Muscle of back (tissue), 11 donors: ENCODE results near the gene TUBB6. TPM values are rescaled to one million over a fixed set of nuclear protein-coding genes. Genes with fewer than 3 reads are reported as not detected.

Experiments used
- DNase-seq, 3 donors: peaks; one replicate each; pipeline versions ENCODE4 v3.0.0 to v3.0.0-alpha.2; 2013
- polyA plus RNA-seq, 10 donors: library from polyadenylated mRNA; unstranded; fragments of 120-200 nt; gene quantifications; one replicate each; pipeline ENCODE4 v1.2.1, GENCODE V29; 2013; ENCODE audit not compliant: insufficient read length in 10 of 10

The TUBB6 gene
- polyA plus RNA-seq, 10 donors, result 155 to 277 (median 220) TPM

GRCh38 chr18:12309683-12310198 is 1.7 kb downstream of the TUBB6 start:
- DNase-seq, result no peak

DNA sequence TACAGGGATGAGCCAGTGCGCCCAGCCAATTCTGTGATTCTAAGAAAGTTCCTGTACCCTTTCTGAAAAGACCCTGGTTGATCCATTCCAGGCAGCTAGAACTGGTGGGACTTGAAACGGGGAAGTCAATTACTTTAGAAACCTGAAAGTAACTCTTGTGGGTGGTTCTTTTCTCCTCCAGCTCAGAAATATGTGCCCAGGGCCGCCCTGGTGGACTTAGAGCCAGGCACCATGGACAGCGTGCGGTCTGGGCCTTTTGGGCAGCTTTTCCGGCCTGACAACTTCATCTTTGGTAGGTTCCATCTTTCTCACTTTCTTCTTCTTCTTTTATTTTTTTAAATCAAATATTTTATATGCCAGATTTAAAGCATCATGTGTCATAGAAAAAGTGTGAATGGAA is 2.7 kb downstream of the TUBB6 start:
- DNase-seq, result no peak

DNA sequence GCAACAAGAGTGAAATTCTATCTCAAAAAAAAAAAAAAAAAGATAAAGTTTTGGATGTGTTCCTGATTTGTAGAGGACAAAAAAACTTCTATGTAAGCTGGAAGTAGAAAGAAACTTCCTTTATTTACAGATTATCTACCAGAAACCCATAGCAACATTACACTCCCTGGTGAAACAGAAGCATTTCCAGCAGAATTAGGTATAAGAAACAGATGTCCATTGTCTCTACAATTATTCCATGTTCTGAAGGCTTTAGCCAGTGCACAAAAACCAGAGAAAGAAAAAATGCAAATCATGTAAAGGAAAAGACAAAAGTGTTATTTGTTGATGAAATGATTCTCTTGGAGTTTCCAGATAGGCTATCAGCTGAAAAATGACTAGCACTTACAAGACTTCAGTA is 4.9 kb downstream of the TUBB6 start:
- peak in 1 of 3 donors; percentile 35 for DNase-seq

DNA sequence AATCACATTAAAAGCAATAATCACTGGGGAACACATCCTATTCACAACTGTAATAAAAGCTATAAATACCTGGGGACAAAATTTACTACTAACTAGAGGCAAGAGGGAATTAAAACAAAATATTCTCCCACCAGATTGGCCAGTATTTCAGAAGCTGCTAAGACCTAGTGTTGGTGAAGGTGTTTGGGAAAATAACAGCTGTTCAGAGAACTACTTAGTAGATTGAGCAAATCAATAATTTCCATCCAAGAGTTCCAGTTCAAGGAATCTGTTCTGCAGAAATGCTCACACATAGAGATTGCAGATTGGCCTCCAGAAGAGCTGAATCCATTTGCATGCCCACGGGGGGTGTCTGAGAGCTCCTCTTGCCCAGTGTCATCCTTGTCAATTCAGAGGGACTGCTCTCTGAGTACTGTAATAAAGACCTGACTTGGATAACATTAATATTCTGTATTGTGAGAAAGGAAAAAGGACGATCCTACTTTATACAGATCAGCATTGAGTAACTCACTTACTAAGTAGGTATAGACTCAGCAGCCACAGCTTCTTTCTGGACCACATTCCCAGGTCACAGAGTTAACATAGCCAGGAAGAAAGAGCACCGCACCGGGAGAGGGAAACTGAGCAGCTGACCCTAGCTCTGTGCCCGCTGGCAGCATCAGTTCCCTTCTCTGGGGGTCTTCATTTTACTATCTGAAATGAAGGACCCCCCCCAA is 5.6 kb downstream of the TUBB6 start:
- DNase-seq, result no peak

DNA sequence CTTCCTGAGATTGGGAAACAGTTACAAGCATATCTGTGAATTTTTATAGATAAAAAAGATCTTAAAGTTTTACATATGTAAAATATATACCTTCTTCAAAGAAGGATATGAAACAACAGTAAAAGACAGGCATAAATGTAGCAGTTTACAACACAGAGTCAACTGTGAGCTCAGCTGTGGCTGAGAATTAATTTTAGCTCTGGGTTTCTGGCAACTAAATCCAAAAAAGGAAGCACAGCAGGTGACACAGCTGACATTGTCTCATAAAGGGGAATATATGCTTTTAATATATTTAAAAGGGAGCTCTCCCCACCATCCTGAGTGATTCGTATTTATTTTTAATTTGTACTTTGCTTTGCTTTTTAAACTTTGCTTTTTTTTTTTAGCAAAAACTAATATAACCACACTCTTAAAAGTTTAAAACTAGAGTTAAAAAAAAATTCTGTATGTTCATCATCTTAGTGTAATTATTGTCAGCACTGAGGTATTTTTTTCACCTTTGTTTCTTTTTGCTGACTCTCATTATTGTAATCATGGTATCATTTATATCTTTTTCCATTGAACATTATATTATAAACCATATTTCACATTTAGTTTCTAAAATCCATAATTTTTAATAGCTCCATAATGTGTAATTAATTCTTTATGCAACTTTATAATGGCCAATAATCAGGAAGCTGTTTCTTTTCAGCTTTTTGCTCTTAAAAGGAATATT is 6.7 kb downstream of the TUBB6 start:
- DNase-seq, result no peak

DNA sequence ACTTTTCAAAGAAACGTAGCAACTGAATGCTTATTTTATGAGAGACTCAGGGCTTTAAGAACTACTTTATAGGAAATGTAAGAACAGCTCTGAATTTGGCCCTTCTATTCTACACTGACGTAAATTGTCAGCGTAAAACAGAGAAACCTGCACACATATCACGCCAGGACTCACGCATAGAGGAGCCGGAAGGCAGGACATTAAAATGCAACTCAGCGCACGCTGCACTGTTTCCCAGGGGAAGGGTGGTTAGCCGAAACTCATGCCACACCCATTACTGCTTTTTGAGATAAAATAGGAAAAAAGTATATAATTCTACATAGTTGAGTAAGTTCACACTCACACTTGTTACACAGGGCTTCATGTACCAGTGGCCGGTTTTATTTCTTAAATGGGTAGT is 7.4 kb downstream of the TUBB6 start:
- peak in 1 of 3 donors; percentile 34 for DNase-seq

- DNase-seq, result no peak
These were observed 7.9 kb downstream of the TUBB6 start for GRCh38 chr18:12315911-12316310.

GRCh38 chr18:12317664-12318333 is 9.8 kb downstream of the TUBB6 start:
- DNase-seq, result peak; percentile 66 to 84 (median 66)

- peak in 1 of 3 donors; percentile 42 for DNase-seq
These were observed 10.3 kb downstream of the TUBB6 start for GRCh38 chr18:12318334-12318697.

DNA sequence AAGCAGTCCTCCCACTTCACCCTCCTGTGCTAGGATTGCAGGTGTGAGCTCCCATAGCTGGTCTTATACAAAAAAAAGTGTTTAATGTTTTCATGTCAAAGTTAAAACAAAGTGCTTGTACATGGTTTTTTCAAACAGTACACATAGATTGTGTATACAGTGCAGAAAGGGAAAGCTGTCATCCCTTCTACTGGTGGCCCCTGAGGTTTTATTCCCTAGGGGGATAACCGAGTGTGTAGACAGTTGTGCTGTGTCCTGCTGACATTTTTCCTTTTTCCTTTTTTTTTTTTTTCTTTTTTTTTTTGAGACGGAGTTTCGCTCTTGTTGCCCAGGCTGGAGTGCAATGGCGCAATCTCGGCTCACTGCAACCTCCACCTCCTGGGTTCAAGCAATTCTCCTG is 10.8 kb downstream of the TUBB6 start:
- no peak for DNase-seq

- DNase-seq, result no peak
These were observed 13.3 kb downstream of the TUBB6 start for GRCh38 chr18:12321333-12321732.

DNA sequence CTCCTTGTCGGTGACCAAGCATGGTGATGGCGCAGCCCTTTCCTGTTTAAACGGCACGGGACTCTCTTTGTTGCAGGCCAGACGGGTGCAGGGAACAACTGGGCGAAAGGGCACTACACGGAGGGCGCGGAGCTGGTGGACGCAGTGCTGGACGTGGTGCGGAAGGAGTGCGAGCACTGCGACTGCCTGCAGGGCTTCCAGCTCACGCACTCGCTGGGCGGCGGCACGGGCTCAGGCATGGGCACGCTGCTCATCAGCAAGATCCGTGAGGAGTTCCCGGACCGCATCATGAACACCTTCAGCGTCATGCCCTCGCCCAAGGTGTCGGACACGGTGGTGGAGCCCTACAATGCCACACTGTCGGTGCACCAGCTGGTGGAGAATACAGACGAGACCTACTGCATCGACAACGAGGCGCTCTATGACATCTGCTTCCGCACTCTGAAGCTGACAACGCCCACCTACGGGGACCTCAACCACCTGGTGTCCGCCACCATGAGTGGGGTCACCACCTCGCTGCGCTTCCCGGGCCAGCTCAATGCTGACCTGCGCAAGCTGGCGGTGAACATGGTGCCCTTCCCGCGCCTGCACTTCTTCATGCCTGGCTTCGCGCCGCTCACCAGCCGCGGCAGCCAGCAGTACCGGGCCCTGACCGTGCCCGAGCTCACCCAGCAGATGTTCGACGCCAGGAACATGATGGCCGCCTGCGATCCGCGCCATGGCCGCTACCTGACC is 17.1 kb downstream of the TUBB6 start:
- DNase-seq, result no peak

DNA sequence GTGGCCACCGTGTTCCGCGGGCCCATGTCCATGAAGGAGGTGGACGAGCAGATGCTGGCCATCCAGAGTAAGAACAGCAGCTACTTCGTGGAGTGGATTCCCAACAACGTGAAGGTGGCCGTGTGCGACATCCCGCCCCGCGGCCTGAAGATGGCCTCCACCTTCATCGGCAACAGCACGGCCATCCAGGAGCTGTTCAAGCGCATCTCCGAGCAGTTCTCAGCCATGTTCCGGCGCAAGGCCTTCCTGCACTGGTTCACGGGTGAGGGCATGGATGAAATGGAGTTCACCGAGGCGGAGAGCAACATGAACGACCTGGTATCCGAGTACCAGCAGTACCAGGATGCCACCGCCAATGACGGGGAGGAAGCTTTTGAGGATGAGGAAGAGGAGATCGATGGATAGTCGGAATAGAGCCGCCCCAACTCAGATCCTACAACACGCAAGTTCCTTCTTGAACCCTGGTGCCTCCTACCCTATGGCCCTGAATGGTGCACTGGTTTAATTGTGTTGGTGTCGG is 17.7 kb downstream of the TUBB6 start:
- no peak for DNase-seq

DNA sequence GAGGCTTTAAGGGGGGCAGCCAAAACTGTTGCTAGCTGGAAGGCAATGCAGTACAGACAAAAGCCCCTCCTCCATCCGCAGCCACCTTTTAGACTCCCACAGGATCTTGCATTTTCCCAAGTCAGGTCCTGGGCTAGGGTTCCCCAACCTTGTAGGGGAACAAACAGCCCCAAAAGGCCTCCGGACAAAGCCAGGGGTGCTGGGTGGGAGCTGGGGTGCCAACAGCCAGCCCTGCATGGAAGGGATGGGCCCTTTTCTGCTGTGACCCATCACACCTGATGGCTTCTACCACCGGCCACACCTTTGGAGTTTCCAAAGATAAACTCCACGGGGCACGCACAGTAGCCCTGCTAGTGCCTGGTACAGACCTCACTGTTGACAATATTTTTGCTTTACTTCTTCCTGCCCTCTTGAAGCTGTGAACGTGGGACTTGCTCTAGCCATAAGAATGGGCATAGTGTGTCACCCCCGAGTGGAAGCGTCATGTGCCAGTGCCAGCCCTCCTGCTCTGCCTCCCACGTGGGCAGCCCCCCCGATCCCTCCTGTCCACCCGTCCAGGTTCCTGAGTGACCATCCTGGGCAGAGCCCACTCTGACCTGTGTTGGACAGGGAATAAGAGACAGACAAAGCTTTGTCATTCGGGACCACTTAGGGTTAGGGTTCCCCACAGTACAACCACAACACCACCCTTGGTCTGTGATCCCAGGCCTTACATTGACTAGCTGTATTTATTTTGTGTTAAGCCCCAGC is 18.8 kb downstream of the TUBB6 start:
- no peak for DNase-seq

DNA sequence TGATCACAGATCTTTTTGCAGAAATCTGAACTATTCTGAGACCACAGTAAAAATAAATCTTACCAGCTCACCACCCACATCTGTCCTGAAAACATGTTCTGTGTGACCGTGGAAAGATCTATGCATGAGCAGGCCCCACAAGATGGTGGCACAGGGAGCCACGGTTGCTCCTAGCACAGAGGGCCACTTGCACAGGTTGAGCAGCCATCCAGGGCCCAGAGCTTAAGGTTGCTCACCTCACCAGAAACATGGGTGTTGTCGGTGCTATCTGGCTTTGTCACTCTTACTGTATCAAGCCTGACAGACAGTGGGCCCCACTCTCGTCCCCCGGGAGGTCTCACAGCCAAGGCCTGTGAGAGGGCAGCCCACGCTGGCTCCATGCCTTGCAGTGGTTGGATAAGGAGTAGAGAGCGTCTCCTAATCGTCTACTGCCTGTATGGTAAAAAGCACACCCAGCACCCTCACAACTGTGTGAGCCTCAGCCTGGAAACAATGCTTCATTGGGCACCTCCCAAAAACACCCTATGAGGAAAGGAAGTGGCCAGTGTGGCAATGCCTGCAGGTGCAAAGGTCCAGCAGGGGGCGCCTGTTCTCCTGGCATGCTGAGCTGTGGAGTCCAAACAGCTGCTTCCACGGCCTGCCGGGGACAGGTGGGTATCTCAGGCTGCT is 19.6 kb downstream of the TUBB6 start:
- DNase-seq, result peak; percentile 66 to 74 (median 71)

DNA sequence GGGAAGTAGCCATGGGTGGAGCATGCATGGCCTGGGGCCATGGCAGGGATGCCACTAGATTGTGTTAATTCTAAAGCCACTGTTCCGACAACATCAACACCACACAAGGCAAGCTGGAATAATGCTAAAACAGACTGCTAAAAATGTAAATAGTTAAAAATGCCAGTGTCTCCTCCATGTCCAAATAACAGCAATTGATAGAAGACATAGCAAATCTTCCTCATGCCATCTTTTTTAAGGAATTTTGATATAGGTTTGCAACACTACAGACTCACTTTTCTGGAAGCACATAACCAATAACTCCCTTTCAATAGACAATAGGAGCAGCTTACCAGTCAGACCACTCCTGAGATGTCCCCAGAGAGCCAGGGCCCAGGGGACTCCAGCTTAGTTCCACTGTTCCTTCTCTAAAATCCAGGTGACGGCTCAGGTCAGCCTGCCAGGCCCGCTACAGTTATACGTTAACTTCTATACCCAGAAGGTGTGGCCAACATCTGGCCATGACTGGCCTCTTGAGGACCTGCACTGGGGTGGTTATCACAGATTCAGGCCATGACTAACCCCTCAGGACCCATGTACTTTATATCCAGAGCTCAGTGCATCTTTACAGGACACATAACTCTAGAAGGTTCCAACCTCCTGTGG is 20.3 kb downstream of the TUBB6 start:
- DNase-seq, result no peak

GRCh38 chr18:12329125-12329698 is 21.2 kb downstream of the TUBB6 start:
- no peak for DNase-seq

GRCh38 chr18:12330766-12331165 is 22.7 kb downstream of the TUBB6 start:
- DNase-seq, result no peak

DNA sequence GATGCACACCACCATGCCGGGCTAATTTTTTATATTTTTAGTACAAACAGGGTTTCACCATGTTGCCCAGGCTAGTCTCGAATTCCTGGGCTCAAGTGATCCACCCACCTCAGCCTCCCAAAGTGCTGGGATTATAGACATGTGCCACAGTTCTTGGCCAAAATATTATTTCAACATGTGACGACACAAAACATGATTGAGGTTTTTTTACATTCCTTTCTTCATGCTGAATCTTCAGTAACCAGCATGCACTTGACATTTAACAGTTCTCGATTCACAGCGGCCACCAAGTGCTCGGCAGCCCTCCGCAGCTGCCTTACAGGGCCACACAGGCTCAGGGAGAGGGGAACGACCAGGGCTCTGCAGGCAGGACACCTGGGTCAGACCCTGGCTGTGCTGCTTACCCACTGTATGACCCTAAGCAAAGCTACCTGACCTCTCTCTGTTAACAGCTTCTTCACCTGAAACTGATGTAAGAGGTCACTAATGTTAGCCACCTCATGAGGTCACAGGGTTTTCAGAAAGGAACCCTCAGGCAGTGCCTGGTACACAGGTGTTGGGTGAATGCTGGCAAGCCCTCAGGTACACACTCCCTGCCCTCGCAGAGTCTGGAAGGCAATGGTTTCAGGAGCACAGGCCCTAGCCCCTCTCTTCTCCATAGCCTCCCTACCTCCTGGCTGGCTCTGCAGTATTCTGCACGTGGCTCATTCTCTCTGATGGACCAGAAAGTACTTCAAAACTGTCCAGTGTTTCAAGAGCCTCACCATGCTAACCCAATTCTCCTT is 25.7 kb downstream of the TUBB6 start:
- DNase-seq, result no peak
